LNCAP (cell line): ENCODE data around the gene SDK2.

Experiments
- TF ChIP-seq, protein P1 (sequence below): fragments of 450-650 bp; IDR thresholded peaks from 2 replicates; pipeline ENCODE4 v1.5.1; 2017; ENCODE audit warnings: mild to moderate bottlenecking

Gene SDK2

GRCh38 chr17:73640691-73641090 lies 3.6 kb downstream of the SDK2 start:
- TF ChIP-seq, protein P1, sequence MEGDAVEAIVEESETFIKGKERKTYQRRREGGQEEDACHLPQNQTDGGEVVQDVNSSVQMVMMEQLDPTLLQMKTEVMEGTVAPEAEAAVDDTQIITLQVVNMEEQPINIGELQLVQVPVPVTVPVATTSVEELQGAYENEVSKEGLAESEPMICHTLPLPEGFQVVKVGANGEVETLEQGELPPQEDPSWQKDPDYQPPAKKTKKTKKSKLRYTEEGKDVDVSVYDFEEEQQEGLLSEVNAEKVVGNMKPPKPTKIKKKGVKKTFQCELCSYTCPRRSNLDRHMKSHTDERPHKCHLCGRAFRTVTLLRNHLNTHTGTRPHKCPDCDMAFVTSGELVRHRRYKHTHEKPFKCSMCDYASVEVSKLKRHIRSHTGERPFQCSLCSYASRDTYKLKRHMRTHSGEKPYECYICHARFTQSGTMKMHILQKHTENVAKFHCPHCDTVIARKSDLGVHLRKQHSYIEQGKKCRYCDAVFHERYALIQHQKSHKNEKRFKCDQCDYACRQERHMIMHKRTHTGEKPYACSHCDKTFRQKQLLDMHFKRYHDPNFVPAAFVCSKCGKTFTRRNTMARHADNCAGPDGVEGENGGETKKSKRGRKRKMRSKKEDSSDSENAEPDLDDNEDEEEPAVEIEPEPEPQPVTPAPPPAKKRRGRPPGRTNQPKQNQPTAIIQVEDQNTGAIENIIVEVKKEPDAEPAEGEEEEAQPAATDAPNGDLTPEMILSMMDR, result no peak

- TF ChIP-seq, protein P1, result no peak
These were observed 4.3 kb downstream of the SDK2 start for GRCh38 chr17:73639932-73640331.

GRCh38 chr17:73639322-73639721 lies 4.9 kb downstream of the SDK2 start:
- TF ChIP-seq, protein P1, result no peak

DNA sequence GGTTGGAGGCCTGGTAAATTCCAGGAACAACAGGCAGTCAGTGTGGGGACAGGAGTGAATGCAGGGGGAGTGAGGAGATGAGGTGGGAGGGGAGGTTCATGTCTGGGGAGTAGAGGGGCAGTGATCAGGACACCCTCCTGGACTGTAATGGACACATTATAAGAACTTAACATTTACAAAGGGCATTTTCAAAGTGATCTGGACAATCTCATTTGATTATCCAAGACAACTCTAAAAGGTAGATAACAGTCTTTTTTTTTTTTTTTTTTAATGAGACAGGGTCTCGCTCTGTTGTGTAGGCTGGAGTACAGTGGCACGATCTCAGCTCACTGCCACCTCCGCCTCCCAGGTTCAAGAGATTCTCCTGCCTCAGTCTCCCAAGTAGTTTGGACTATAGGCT lies 5.7 kb downstream of the SDK2 start:
- TF ChIP-seq, protein P1, result no peak

- TF ChIP-seq, protein P1, result no peak
These were observed 6.4 kb downstream of the SDK2 start for GRCh38 chr17:73637866-73638265.

GRCh38 chr17:73635101-73635817 lies 9.0 kb downstream of the SDK2 start:
- TF ChIP-seq, protein P1, result no peak

DNA sequence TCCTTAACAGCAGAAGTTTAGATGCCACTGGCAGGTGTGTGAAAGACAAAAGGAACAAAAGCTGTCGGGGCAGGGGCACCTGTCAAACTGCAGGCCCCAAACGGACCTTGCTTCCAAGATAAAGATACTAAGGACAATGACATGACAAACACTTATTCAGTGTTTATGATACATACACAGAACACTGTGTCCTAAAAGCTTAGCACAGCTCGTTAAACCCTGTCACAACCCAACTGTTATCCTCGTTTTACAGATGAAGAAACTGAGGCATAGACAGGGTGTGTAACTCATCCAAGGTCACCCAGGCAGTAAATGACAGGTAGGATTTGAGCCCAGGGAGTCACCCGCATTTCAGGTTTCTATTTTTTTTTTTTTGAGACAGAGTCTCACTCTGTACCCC lies 9.6 kb downstream of the SDK2 start:
- TF ChIP-seq, protein P1, result no peak

DNA sequence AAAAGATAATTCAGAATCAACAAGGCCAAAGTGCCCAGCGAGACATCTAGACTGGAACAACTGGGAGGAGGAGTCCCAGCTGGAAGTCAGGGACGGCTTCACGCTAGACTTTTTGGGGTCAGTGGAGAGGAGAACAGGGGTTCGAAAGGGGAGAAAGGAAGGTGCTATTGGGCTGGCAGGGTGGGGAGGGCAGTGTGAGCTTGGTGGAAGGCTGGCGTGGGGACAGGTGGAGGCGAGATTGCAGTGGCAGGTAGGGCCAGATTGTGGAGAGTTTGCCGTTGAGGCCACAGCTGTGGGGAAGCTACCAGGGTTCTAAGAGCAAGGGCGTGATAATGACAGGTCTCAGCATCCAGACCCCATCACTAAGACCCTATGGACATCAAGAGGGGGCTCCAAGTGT lies 10.5 kb downstream of the SDK2 start:
- TF ChIP-seq, protein P1, result no peak
